Ascending aorta (tissue), 2 donors: ENCODE results near the gene CD99L2. TPM values are rescaled to one million over a fixed set of nuclear protein-coding genes. Genes with fewer than 3 reads are reported as not detected.
"Not testable (repeated sequence)": the region's sequence is repeated elsewhere in the genome, so short reads cannot be mapped to it uniquely, and the experiment has no call there.

ENCODE experiments used
- DNase-seq, 2 donors: peaks; one replicate each; pipeline ENCODE4 v3.0.0-alpha.2; 2019; ENCODE audit warnings: low spot score in 2 of 2
- H3K27ac ChIP-seq, 2 donors: fragments of 200-600 bp; sonication (generic); one replicate each; pipeline ENCODE4 v1.5.1; 2016 to 2017; ENCODE audit warnings: mild to moderate bottlenecking in 1 of 2
- H3K27me3 ChIP-seq: fragments of 200-600 bp; sonication (generic); one replicate; pipeline ENCODE4 v1.5.1; 2017
- H3K36me3 ChIP-seq, 2 donors: fragments of 200-600 bp; sonication (generic); one replicate each; pipeline ENCODE4 v1.5.1; 2016
- H3K4me1 ChIP-seq, 2 donors: fragments of 200-600 bp; sonication (generic); one replicate each; pipeline ENCODE4 v1.5.1; 2016 to 2017; ENCODE audit warnings: mild to moderate bottlenecking in 1 of 2
- H3K4me3 ChIP-seq, 2 donors: fragments of 200-600 bp; sonication (generic); one replicate each; pipeline ENCODE4 v1.5.1; 2016 to 2017; ENCODE audit warnings: mild to moderate bottlenecking in 1 of 2
- H3K9me3 ChIP-seq, 2 donors: fragments of 200-600 bp; sonication (generic); one replicate each; pipeline ENCODE4 v1.5.1; 2016
- intact Hi-C: fragments of 100-400 bp; cut with DNase I; formaldehyde crosslinking; loops from one replicate; pipeline ENCODE4 v1.15.1; 2023
- total RNA-seq: library from RNA; depleted of rRNA; stranded (reverse); fragments of >200 nt; gene quantifications from one replicate; pipeline ENCODE4 v1.1.0, GENCODE V29; 2016
- TF ChIP-seq, protein P1 (sequence below), 3 experiments: fragments of 200-600 bp in 2 of 3; fragments of 450-650 bp in 1 of 3; sonication (generic) in 2 of 3; IDR thresholded peaks; one replicate each; pipeline ENCODE4 v1.5.1; 2016 to 2019; ENCODE audit warnings: antibody characterized with exemption in 3 of 3, mild to moderate bottlenecking in 1 of 3, moderate library complexity in 1 of 3

Gene CD99L2
- total RNA-seq, 1 donor from 2014 or later: 83.4 TPM

- H3K4me1 ChIP-seq: no peaks in the 10 kb centered on the region
- no peak overlapping the region for H3K27ac ChIP-seq
- intact Hi-C loops: loop anchor here (10.0 kb wide), 1 partner anchor 959 kb away; the partner anchor contains the start of gene EOLA2
- H3K27me3 ChIP-seq: no peaks in the 10 kb centered on the region
- no peaks in the 10 kb centered on the region for H3K9me3 ChIP-seq
- no peaks in the 10 kb centered on the region for H3K36me3 ChIP-seq
- DNase-seq: no peak
- no peak overlapping the region for H3K4me3 ChIP-seq
- TF ChIP-seq, protein P1, sequence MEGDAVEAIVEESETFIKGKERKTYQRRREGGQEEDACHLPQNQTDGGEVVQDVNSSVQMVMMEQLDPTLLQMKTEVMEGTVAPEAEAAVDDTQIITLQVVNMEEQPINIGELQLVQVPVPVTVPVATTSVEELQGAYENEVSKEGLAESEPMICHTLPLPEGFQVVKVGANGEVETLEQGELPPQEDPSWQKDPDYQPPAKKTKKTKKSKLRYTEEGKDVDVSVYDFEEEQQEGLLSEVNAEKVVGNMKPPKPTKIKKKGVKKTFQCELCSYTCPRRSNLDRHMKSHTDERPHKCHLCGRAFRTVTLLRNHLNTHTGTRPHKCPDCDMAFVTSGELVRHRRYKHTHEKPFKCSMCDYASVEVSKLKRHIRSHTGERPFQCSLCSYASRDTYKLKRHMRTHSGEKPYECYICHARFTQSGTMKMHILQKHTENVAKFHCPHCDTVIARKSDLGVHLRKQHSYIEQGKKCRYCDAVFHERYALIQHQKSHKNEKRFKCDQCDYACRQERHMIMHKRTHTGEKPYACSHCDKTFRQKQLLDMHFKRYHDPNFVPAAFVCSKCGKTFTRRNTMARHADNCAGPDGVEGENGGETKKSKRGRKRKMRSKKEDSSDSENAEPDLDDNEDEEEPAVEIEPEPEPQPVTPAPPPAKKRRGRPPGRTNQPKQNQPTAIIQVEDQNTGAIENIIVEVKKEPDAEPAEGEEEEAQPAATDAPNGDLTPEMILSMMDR (IDR thresholded peaks at IDR 0.05): no peak
Measured at GRCh38 chrX:150893936-150894335, 4.5 kb downstream of the CD99L2 start.

- no peaks in the 10 kb centered on the region for H3K36me3 ChIP-seq
- H3K9me3 ChIP-seq: no peaks in the 10 kb centered on the region
- no peaks in the 10 kb centered on the region for H3K4me1 ChIP-seq
- no peak overlapping the region for H3K27ac ChIP-seq
- intact Hi-C loops: no loop called here
- H3K27me3 ChIP-seq: no peaks in the 10 kb centered on the region
- no peak for DNase-seq
- no peak overlapping the region for H3K4me3 ChIP-seq
- TF ChIP-seq, protein P1 (IDR thresholded peaks at IDR 0.05): no peak
Measured at GRCh38 chrX:150889131-150889530, 9.3 kb downstream of the CD99L2 start.

DNA sequence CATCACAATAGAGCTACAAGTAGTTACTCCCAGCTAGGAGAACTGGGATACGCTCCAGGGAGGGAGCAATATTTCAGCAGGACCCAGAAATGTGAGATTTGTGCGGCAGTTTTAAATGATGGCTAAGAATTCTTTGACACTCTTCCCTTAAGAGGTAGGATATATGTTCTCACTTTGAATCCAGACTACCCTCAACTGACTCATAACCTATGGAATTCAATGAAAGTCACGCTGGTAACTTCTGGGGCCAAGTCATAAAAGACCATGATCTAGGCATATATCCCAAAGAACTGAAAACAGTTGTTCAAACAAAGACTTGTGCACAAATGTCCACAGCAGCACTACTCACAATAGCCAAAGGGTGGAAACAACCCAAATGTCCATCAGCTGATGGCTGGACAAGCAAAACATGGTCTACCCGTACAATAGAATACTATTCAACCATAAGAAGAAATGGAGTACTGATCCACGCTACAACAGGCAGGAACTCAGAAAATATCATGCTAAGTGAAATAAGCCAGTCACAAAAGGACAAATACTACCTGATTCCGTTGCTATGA is 10.5 kb downstream of the CD99L2 start:
- H3K27me3 ChIP-seq: no peaks in the 10 kb centered on the region
- TF ChIP-seq, protein P1 (IDR thresholded peaks at IDR 0.05): no peak
- intact Hi-C loops: no loop called here

DNA sequence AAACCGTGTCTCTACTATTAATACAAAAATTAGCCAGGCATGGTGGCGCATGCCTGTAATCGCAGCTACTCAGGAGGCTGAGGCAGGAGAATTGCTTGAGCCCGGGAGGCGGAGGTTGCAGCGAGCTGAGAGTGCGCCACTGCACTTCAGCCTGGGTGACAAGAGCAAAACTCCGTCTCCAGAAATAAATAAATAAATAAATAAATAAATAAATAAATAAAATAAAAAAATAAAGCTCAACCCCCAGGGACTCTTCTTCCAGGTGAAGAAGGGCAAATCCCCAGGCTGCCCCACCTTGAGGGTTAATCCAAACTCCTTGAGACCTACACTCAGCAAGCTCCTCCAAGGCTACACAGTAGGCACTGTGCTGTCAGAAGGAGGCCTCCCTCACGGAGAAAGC is 11.2 kb downstream of the CD99L2 start:
- H3K36me3 ChIP-seq, H3K4me3 ChIP-seq, H3K27me3 ChIP-seq, H3K27ac ChIP-seq, intact Hi-C loops, DNase-seq, H3K4me1 ChIP-seq, H3K9me3 ChIP-seq: not testable (repeated sequence)

More for the DNA sequence above, 10.5 kb downstream of the CD99L2 start:
- H3K9me3 ChIP-seq: no peaks in the 10 kb centered on the region
- H3K36me3 ChIP-seq: no peaks in the 10 kb centered on the region
- H3K4me3 ChIP-seq: no peak overlapping the region
- H3K27ac ChIP-seq: no peak overlapping the region
- no peak for DNase-seq
- no peaks in the 10 kb centered on the region for H3K4me1 ChIP-seq

- TF ChIP-seq, protein P1 (IDR thresholded peaks at IDR 0.05): no peak
Measured at GRCh38 chrX:150886381-150886780, 12.1 kb downstream of the CD99L2 start.

DNA sequence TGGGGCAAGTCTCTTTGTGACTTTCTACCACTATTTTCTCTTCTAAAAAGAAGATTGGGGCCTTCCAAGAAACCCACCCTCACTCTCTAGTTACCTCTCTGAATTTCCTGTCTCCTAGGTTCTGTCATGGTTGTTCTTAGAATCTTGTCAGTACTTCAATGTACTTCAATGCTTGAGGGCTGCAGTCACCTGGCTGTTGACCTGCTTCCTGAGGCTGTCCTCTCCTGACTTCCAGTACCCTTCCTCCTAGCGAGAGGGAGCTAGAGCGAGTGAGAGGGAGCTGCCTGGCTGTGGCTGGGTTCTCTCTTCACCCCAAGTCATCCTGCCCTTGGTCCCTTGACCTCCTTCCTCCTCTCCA is 17.7 kb downstream of the CD99L2 start:
- Histone ChIP-seq H3K36me3 (no peaks in the 10 kb centered on the region), H3K27ac (no peak overlapping the region), H3K27me3 (no peaks in the 10 kb centered on the region), H3K4me1 (no peaks in the 10 kb centered on the region), H3K4me3 (no peak overlapping the region), H3K9me3 (no peaks in the 10 kb centered on the region)
- TF ChIP-seq, protein P1 (IDR thresholded peaks at IDR 0.05): no peak
- DNase-seq: no peak
- intact Hi-C loops: no loop called here

More at GRCh38 chrX:150886381-150886780, 12.1 kb downstream of the CD99L2 start:
- H3K4me1 ChIP-seq: no peaks in the 10 kb centered on the region
- H3K4me3 ChIP-seq: no peak overlapping the region
- no peaks in the 10 kb centered on the region for H3K9me3 ChIP-seq
- H3K36me3 ChIP-seq: no peaks in the 10 kb centered on the region
- intact Hi-C loops: no loop called here
- H3K27me3 ChIP-seq: no peaks in the 10 kb centered on the region
- no peak for DNase-seq
- H3K27ac ChIP-seq: no peak overlapping the region
